ENCODE measurements around the gene SPINT2. TPM values are rescaled to one million over a fixed set of nuclear protein-coding genes. Genes with fewer than 3 reads are reported as not detected.

SPINT2 gene
- total and polyA plus RNA-seq, 2 donors (not counting 1 experiment from before 2014, with no cell fraction given) = 50.0 to 70.0 TPM

DNA sequence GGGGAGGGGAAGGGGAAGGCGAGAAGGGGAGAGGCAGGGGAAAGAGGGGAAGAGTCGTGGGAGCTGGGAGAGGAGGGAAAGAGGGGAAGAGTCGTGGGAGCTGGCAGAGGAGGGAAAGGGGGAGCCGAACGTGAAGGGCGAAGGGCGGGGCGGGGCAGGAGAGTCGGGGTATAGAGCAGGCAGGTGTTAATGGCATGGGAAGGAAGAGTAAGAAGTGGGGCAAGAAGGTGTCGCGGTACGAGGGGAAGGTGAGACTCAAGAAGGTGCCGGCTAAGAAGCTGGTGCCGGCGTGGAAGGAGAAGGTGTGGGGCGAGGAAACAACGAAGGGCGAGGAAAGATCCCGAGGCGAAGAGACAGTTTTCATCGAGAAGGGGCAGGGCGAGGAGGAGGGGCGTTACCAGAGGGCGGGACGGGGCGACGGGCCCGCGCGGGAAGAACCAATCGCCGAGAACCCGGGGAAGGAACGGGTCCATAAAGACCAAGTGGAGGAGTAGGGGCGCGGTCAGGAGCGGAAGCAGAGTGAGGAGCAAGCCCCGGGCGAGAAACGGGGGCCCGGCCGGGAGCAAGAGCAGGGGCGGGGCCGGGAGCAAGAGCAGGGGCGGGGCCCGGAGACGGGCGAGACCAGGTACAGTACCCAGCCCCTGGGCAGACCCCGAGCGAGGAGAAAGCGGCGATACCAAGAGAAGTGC, 71.7 kb downstream of the SPINT2 start:
- WGBS (ENCODE audit: insufficient coverage) = under 1% methylated on average over 48 of the region's 52 CpGs
- POLR2A ChIA-PET = interaction anchor here (0.5 to 1.3 kb wide), 7 partner anchors 38 to 1258 kb away, joined by 3 to 14 read pairs (median 3); partner anchors contain the start of genes PSMD8, SIPA1L3, WDR87 and ZNF420
- TF ChIP-seq EZH2 (IDR thresholded peaks at IDR 0.05; ENCODE audit: borderline replicate concordance, insufficient read depth, low read depth, low read length, poor library complexity, severe bottlenecking) = no peak

GRCh38 chr19:38336638-38337359, 72.4 kb downstream of the SPINT2 start:
- Mint-ChIP-seq H3K4me1 (peaks cover 13% of the 10 kb centered on the region), H3K27ac (peak overlapping the region; percentile 97), H3K27me3 (no peaks in the 10 kb centered on the region), H3K9me3 (ENCODE audit: insufficient read depth) (no peaks in the 10 kb centered on the region), H3K4me3 (peak overlapping the region; percentile 97)
- no peaks in the 10 kb centered on the region for H3K36me3 ChIP-seq (replicated peaks in 1 of 2; ENCODE audit: control extremely low read depth in 1 of 2, control insufficient read depth in 1 of 2, extremely low read depth in 1 of 2, insufficient read depth in 2 of 2, low read length in 1 of 2)
- H4K20me1 ChIP-seq (ENCODE audit: control insufficient read depth, insufficient read depth, low read length, poor library complexity, severe bottlenecking) = no peaks in the 10 kb centered on the region
- H3K4me1 ChIP-seq (ENCODE audit: control insufficient read depth in 2 of 2, insufficient read depth in 2 of 2, low read length in 2 of 2) = peaks cover 5 to 11% of the 10 kb centered on the region in 2 donors
- DNase-seq = peak; percentile 97
- peak overlapping the region; percentile 89 to 95 for H3K27ac ChIP-seq (ENCODE audit: low read length in 2 of 2)
- H3K4me3 ChIP-seq (ENCODE audit: control extremely low read depth in 1 of 5, extremely low read depth in 1 of 5, insufficient read depth in 1 of 5, low read depth in 2 of 5, low read length in 4 of 5) = peak overlapping the region; percentile 52 to 85 (median 80)
- no peak for TF ChIP-seq EZH2 (IDR thresholded peaks at IDR 0.05; ENCODE audit: borderline replicate concordance, insufficient read depth, low read depth, low read length, poor library complexity, severe bottlenecking)
- TF ChIP-seq, protein P1, sequence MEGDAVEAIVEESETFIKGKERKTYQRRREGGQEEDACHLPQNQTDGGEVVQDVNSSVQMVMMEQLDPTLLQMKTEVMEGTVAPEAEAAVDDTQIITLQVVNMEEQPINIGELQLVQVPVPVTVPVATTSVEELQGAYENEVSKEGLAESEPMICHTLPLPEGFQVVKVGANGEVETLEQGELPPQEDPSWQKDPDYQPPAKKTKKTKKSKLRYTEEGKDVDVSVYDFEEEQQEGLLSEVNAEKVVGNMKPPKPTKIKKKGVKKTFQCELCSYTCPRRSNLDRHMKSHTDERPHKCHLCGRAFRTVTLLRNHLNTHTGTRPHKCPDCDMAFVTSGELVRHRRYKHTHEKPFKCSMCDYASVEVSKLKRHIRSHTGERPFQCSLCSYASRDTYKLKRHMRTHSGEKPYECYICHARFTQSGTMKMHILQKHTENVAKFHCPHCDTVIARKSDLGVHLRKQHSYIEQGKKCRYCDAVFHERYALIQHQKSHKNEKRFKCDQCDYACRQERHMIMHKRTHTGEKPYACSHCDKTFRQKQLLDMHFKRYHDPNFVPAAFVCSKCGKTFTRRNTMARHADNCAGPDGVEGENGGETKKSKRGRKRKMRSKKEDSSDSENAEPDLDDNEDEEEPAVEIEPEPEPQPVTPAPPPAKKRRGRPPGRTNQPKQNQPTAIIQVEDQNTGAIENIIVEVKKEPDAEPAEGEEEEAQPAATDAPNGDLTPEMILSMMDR (IDR thresholded peaks at IDR 0.05) = no peak
- intact Hi-C loops (cut with micrococcal nuclease) = loop anchor here (1.0 to 10.0 kb wide), 10 partner anchors 26 to 1259 kb away; partner anchors contain the start of genes FAM98C, GGN, PSMD8 and SIPA1L3
- no peaks in the 10 kb centered on the region for H3K9me3 ChIP-seq (ENCODE audit: control extremely low read depth in 1 of 3, control insufficient read depth in 2 of 3, insufficient read depth in 1 of 3, low read length in 2 of 3)
- peaks cover 6% of the 10 kb centered on the region for H3K79me2 ChIP-seq (ENCODE audit: control insufficient read depth, insufficient read depth, low read length)
- CTCF ChIA-PET = interaction anchor here (0.9 to 2.9 kb wide), 7 partner anchors 37 to 434 kb away, joined by 3 to 21 read pairs (median 9); partner anchors contain the start of genes FAM98C, PSMD8 and SPINT2
- H3K9ac ChIP-seq (ENCODE audit: low read length) = peak overlapping the region; percentile 78
- 4% methylated on average over 41 of the region's 41 CpGs for WGBS (ENCODE audit: insufficient coverage)
- peak overlapping the region; percentile 89 for H3K4me2 ChIP-seq (replicated peaks; ENCODE audit: low read depth, low read length, poor library complexity, severe bottlenecking)
- H2AFZ ChIP-seq (ENCODE audit: insufficient read depth, low read depth, low read length, poor library complexity, severe bottlenecking) = peak overlapping the region; percentile 87
- peak; percentile 69 for ATAC-seq (ENCODE audit: low read depth)
- POLR2A ChIA-PET = interaction anchor here (0.6 to 2.5 kb wide), 4 partner anchors 37 to 430 kb away, joined by 3 to 14 read pairs (median 7); partner anchors contain the start of genes PSMD8, SIPA1L3, SPINT2 and WDR87
- no peaks in the 10 kb centered on the region for H3K27me3 ChIP-seq (replicated peaks in 1 of 4; ENCODE audit: control extremely low read depth in 1 of 4, control insufficient read depth in 3 of 4, insufficient read depth in 4 of 4, low read length in 3 of 4)

More for the DNA sequence above, 71.7 kb downstream of the SPINT2 start:
- H3K36me3 ChIP-seq (replicated peaks in 1 of 2; ENCODE audit: control extremely low read depth in 1 of 2, control insufficient read depth in 1 of 2, extremely low read depth in 1 of 2, insufficient read depth in 2 of 2, low read length in 1 of 2) = no peaks in the 10 kb centered on the region
- peak overlapping the region; percentile 87 for H2AFZ ChIP-seq (ENCODE audit: insufficient read depth, low read depth, low read length, poor library complexity, severe bottlenecking)
- peak overlapping the region; percentile 78 for H3K9ac ChIP-seq (ENCODE audit: low read length)
- H3K79me2 ChIP-seq (ENCODE audit: control insufficient read depth, insufficient read depth, low read length) = peaks cover 6% of the 10 kb centered on the region
- H3K4me3 ChIP-seq (ENCODE audit: control extremely low read depth in 1 of 5, extremely low read depth in 1 of 5, insufficient read depth in 1 of 5, low read depth in 2 of 5, low read length in 4 of 5) = peak overlapping the region; percentile 52 to 85 (median 80)
- peak; percentile 96 for DNase-seq
- CTCF ChIA-PET = interaction anchor here (0.5 to 4.7 kb wide), 14 partner anchors 38 to 595 kb away, joined by 3 to 55 read pairs (median 6); partner anchors contain the start of genes EIF3K, GGN, PPP1R14A and PSMD8
- H3K27me3 ChIP-seq (replicated peaks in 1 of 4; ENCODE audit: control extremely low read depth in 1 of 4, control insufficient read depth in 3 of 4, insufficient read depth in 4 of 4, low read length in 3 of 4) = no peaks in the 10 kb centered on the region
- peak overlapping the region; percentile 89 for H3K4me2 ChIP-seq (replicated peaks; ENCODE audit: low read depth, low read length, poor library complexity, severe bottlenecking)
- Mint-ChIP-seq H3K27me3 (no peaks in the 10 kb centered on the region), H3K9me3 (ENCODE audit: insufficient read depth) (no peaks in the 10 kb centered on the region), H3K4me3 (peak overlapping the region; percentile 97), H3K27ac (peak overlapping the region; percentile 97), H3K4me1 (peaks cover 13% of the 10 kb centered on the region)
- no peaks in the 10 kb centered on the region for H3K9me3 ChIP-seq (ENCODE audit: control extremely low read depth in 1 of 3, control insufficient read depth in 2 of 3, insufficient read depth in 1 of 3, low read length in 2 of 3)
- no peaks in the 10 kb centered on the region for H4K20me1 ChIP-seq (ENCODE audit: control insufficient read depth, insufficient read depth, low read length, poor library complexity, severe bottlenecking)
- intact Hi-C loops (cut with micrococcal nuclease) = loop anchor here (1.0 to 10.0 kb wide), 16 partner anchors 20 to 1259 kb away; partner anchors contain the start of genes FAM98C, GGN, PSMD8 and SIPA1L3
- H3K4me1 ChIP-seq (ENCODE audit: control insufficient read depth in 2 of 2, insufficient read depth in 2 of 2, low read length in 2 of 2) = peaks cover 5 to 11% of the 10 kb centered on the region in 2 donors
- peak; percentile 64 for ATAC-seq (ENCODE audit: low read depth)
- H3K27ac ChIP-seq (ENCODE audit: low read length in 2 of 2) = peak overlapping the region; percentile 89 to 95

Measured in B cell (primary cell).